Measurements from ENCODE around the gene SLC52A3. TPM values are rescaled to one million over a fixed set of nuclear protein-coding genes. Genes with fewer than 3 reads are reported as not detected.

The SLC52A3 gene
- total and polyA plus RNA-seq, 2 donors (not counting 3 experiments of a cell fraction or from before 2014, with no cell fraction given): not detected

DNA sequence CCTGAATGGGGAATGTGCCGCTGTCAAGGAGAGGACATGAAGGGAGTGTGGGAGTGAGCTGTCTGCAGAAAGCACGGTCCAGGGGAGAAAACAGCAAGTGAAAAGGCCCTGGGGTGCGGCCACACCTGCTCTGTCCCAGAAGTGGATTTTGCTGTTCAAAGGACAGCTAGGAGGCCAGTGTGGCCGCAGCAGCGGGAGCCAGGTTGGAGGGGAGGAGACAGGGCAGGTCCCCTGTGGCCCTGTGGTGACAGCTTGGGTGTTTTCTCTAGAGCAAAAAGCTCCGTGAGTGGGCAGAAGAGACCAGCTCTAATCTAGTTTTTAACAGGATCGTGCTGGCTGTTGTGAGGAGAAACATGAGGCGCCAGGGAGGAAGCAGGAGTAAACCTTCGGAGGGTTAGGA, 4.5 kb upstream of the SLC52A3 start:
- Histone ChIP-seq H3K27ac (ENCODE audit: insufficient read depth, low read depth, low read length) (no peak overlapping the region), H3K9me3 (replicated peaks; ENCODE audit: control insufficient read depth, insufficient read depth, low read length) (no peaks in the 10 kb centered on the region), H3K9ac (replicated peaks; ENCODE audit: extremely low read depth, insufficient read depth, low read length) (no peak overlapping the region), H3K79me2 (ENCODE audit: control insufficient read depth, insufficient read depth, low read length) (no peaks in the 10 kb centered on the region), H3K4me1 (ENCODE audit: control insufficient read depth, extremely low read depth, insufficient read depth, low read length) (no peaks in the 10 kb centered on the region), H2AFZ (ENCODE audit: low read depth, low read length) (no peak overlapping the region), H3K4me3 (replicated peaks in 1 of 3; ENCODE audit: insufficient read depth in 1 of 3, low read depth in 1 of 3, low read length in 3 of 3) (no peak overlapping the region), H3K36me3 (ENCODE audit: control insufficient read depth in 2 of 2, extremely low read depth in 1 of 2, insufficient read depth in 2 of 2, low read length in 2 of 2) (no peaks in the 10 kb centered on the region), H4K20me1 (replicated peaks; ENCODE audit: control insufficient read depth, extremely low read depth, insufficient read depth, low read length) (no peaks in the 10 kb centered on the region), H3K9me1 (replicated peaks; ENCODE audit: control insufficient read depth, extremely low read depth, insufficient read depth, low read length) (no peaks in the 10 kb centered on the region), H3K4me2 (ENCODE audit: insufficient read depth, low read length) (no peak overlapping the region), H3K27me3 (ENCODE audit: control insufficient read depth in 2 of 2, insufficient read depth in 2 of 2, low read length in 2 of 2) (peaks cover 3 to 4% of the 10 kb centered on the region in 2 experiments)
- TF ChIP-seq, protein P1, sequence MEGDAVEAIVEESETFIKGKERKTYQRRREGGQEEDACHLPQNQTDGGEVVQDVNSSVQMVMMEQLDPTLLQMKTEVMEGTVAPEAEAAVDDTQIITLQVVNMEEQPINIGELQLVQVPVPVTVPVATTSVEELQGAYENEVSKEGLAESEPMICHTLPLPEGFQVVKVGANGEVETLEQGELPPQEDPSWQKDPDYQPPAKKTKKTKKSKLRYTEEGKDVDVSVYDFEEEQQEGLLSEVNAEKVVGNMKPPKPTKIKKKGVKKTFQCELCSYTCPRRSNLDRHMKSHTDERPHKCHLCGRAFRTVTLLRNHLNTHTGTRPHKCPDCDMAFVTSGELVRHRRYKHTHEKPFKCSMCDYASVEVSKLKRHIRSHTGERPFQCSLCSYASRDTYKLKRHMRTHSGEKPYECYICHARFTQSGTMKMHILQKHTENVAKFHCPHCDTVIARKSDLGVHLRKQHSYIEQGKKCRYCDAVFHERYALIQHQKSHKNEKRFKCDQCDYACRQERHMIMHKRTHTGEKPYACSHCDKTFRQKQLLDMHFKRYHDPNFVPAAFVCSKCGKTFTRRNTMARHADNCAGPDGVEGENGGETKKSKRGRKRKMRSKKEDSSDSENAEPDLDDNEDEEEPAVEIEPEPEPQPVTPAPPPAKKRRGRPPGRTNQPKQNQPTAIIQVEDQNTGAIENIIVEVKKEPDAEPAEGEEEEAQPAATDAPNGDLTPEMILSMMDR (IDR thresholded peaks at IDR 0.05; ENCODE audit: extremely low read depth in 1 of 2, insufficient read depth in 1 of 2, low read depth in 1 of 2, low read length in 2 of 2): no peak
- TF ChIP-seq MYC (IDR thresholded peaks at IDR 0.05; ENCODE audit: low read depth, low read length): no peak
- no peak for TF ChIP-seq GATA2 (IDR thresholded peaks at IDR 0.05; ENCODE audit: insufficient read depth, insufficient read length, low read depth, low read length)
- TF ChIP-seq JUN (IDR thresholded peaks at IDR 0.05; ENCODE audit: borderline replicate concordance, insufficient read depth, insufficient read length, low read depth): no peak
- TF ChIP-seq, protein P2, sequence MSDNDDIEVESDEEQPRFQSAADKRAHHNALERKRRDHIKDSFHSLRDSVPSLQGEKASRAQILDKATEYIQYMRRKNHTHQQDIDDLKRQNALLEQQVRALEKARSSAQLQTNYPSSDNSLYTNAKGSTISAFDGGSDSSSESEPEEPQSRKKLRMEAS (IDR thresholded peaks at IDR 0.05; ENCODE audit: insufficient read depth, insufficient read length): no peak
- no peak for TF ChIP-seq POLR2A (IDR thresholded peaks at IDR 0.05; ENCODE audit: low read depth, low read length)
- no peak for TF ChIP-seq FOS (IDR thresholded peaks at IDR 0.05; ENCODE audit: borderline replicate concordance, insufficient read depth, low read length)
- TF ChIP-seq POLR2AphosphoS5 (IDR thresholded peaks at IDR 0.05; ENCODE audit: insufficient read depth, low read depth, low read length): no peak
- TF ChIP-seq EZH2 (IDR thresholded peaks at IDR 0.05; ENCODE audit: borderline replicate concordance, low read depth, low read length, severe bottlenecking): no peak
- dilution Hi-C loops (cut with MboI; ENCODE audit: extremely low pct_ligation_motif_present, low sequenced_read_pairs) (no loop called here), intact Hi-C loops (cut with micrococcal nuclease) (no loop called here)
- no peak for FAIRE-seq
- no peak for DNase-seq (ENCODE audit: low read depth, low spot score)
- CTCF ChIA-PET: interaction anchor here (1.0 to 1.2 kb wide), 3 partner anchors 8 to 183 kb away, joined by 3 read pairs; no protein-coding TSS in a partner anchor
- POLR2A ChIA-PET: no interaction called here
- BruUV-seq (replicated peaks): no TSS peak
